ENCODE measurements around the gene H2AZ2. TPM values are rescaled to one million over a fixed set of nuclear protein-coding genes. Genes with fewer than 3 reads are reported as not detected.

H2AZ2 gene
- total RNA-seq, 4 donors from 2014 or later, result 207 to 242 (median 215) TPM

- H3K27ac ChIP-seq, result peak overlapping the region in 3 of 4 donors; percentile 13 to 50 (median 42)
- no peaks in the 10 kb centered on the region for H3K27me3 ChIP-seq
- peak overlapping the region; percentile 28 to 96 for H3K4me3 ChIP-seq
- ATAC-seq, result no peak
- TF ChIP-seq CTCF (IDR thresholded peaks at IDR 0.05), result no peak
- no peaks in the 10 kb centered on the region for H3K36me3 ChIP-seq
- H3K4me1 ChIP-seq, result peaks cover 20 to 87% (median 45%) of the 10 kb centered on the region in 3 donors
- H3K9me3 ChIP-seq, result no peaks in the 10 kb centered on the region
These were observed 33.7 kb upstream of the H2AZ2 start for GRCh38 chr7:44881610-44882009.

- H3K9me3 ChIP-seq, result no peaks in the 10 kb centered on the region
- WGBS, 2 donors (ENCODE audit: low coverage in 1 of 2), result 0 to 5% methylated on average over 1 of the region's 1 CpG
- no peaks in the 10 kb centered on the region for H3K36me3 ChIP-seq
- ATAC-seq, result no peak
- H3K27me3 ChIP-seq, result no peaks in the 10 kb centered on the region
- H3K4me1 ChIP-seq, result peaks cover 18 to 86% (median 45%) of the 10 kb centered on the region in 3 donors
- peak overlapping the region; percentile 28 to 96 for H3K4me3 ChIP-seq
- no peak for TF ChIP-seq POLR2AphosphoS5 (IDR thresholded peaks at IDR 0.05)
- no peak for TF ChIP-seq POLR2A (IDR thresholded peaks at IDR 0.05)
- TF ChIP-seq CTCF (IDR thresholded peaks at IDR 0.05), result no peak
- no peak for TF ChIP-seq EP300 (IDR thresholded peaks at IDR 0.05)
- peak overlapping the region in 3 of 4 donors; percentile 13 to 50 (median 42) for H3K27ac ChIP-seq
These were observed 33.2 kb upstream of the H2AZ2 start for GRCh38 chr7:44881066-44881600.

GRCh38 chr7:44880317-44881018, 32.6 kb upstream of the H2AZ2 start:
- no peaks in the 10 kb centered on the region for H3K9me3 ChIP-seq
- peak overlapping the region; percentile 19 to 96 for H3K4me3 ChIP-seq
- H3K36me3 ChIP-seq, result no peaks in the 10 kb centered on the region
- H3K4me1 ChIP-seq, result peaks cover 17 to 82% (median 45%) of the 10 kb centered on the region in 3 donors
- H3K27ac ChIP-seq, result peak overlapping the region in 3 of 4 donors; percentile 3 to 33 (median 13)
- WGBS, 2 donors (ENCODE audit: low coverage in 1 of 2), result 8 to 23% methylated on average over 4 of the region's 4 CpGs
- TF ChIP-seq CTCF (IDR thresholded peaks at IDR 0.05) (no peak), EP300 (IDR thresholded peaks at IDR 0.05) (no peak), POLR2AphosphoS5 (IDR thresholded peaks at IDR 0.05) (no peak), POLR2A (IDR thresholded peaks at IDR 0.05) (no peak)
- no peak for ATAC-seq
- no peaks in the 10 kb centered on the region for H3K27me3 ChIP-seq

GRCh38 chr7:44876393-44876792, 28.5 kb upstream of the H2AZ2 start:
- Histone ChIP-seq H3K36me3 (no peaks in the 10 kb centered on the region), H3K4me1 (peaks cover 12 to 49% (median 17%) of the 10 kb centered on the region in 3 donors), H3K9me3 (no peaks in the 10 kb centered on the region), H3K4me3 (no peak overlapping the region), H3K27ac (no peak overlapping the region), H3K27me3 (no peaks in the 10 kb centered on the region)
- WGBS, 2 donors (ENCODE audit: low coverage in 1 of 2), result 63 to 85% methylated on average over 4 of the region's 4 CpGs
- no peak for ATAC-seq
- TF ChIP-seq POLR2A (IDR thresholded peaks at IDR 0.05), result no peak
- no peak for TF ChIP-seq CTCF (IDR thresholded peaks at IDR 0.05)
- no peak for TF ChIP-seq POLR2AphosphoS5 (IDR thresholded peaks at IDR 0.05)
- TF ChIP-seq EP300 (IDR thresholded peaks at IDR 0.05), result no peak

GRCh38 chr7:44875241-44875640, 27.4 kb upstream of the H2AZ2 start:
- no peak for ATAC-seq
- WGBS, 2 donors (ENCODE audit: low coverage in 1 of 2), result 81 to 91% methylated on average over 8 to 11 of the region's 11 CpGs

More at GRCh38 chr7:44875241-44875640, 27.4 kb upstream of the H2AZ2 start:
- Histone ChIP-seq H3K36me3 (no peaks in the 10 kb centered on the region), H3K4me3 (no peak overlapping the region), H3K4me1 (peaks cover 6 to 38% (median 7%) of the 10 kb centered on the region in 3 donors), H3K27me3 (no peaks in the 10 kb centered on the region), H3K27ac (no peak overlapping the region), H3K9me3 (no peaks in the 10 kb centered on the region)
- TF ChIP-seq POLR2A (IDR thresholded peaks at IDR 0.05) (no peak), CTCF (IDR thresholded peaks at IDR 0.05) (no peak), POLR2AphosphoS5 (IDR thresholded peaks at IDR 0.05) (no peak), EP300 (IDR thresholded peaks at IDR 0.05) (no peak)

Data from gastroesophageal sphincter (tissue), 4 donors.